GM12878 (cell line): Measurements from ENCODE around the gene RARG. TPM values are rescaled to one million over a fixed set of nuclear protein-coding genes. Genes with fewer than 3 reads are reported as not detected.

Experiments
- BCL11A ChIP-seq: IDR thresholded peaks from 2 replicates; pipeline ENCODE4 v1.6.1; 2011; ENCODE audit warnings: low read depth, low read length
- BHLHE40 ChIP-seq, 2 experiments: fragments of 450-650 bp in 1 of 2; IDR thresholded peaks; 2 replicates each; pipeline ENCODE4 v1.6.1; 2011 to 2017; ENCODE audit warnings: low read depth in 2 of 2, borderline replicate concordance in 1 of 2, improper control_type of control experiment in 1 of 2, low read length in 1 of 2, mild to moderate bottlenecking in 1 of 2
- CBFB ChIP-seq: IDR thresholded peaks from 2 replicates; pipeline ENCODE4 v1.6.1; 2016; ENCODE audit warnings: antibody characterized with exemption, low read depth
- CEBPZ ChIP-seq: fragments of 150-350 bp; IDR thresholded peaks from 2 replicates; pipeline ENCODE4 v1.6.1; 2016; ENCODE audit warnings: low read depth, low read length
- CUX1 ChIP-seq: IDR thresholded peaks from 2 replicates; pipeline ENCODE4 v1.6.1; 2012; ENCODE audit warnings: improper control_type of control experiment, low read depth, low read length; ENCODE audit not compliant: insufficient replicate concordance
- DPF2 ChIP-seq: fragments of 450-650 bp; IDR thresholded peaks from 2 replicates; pipeline ENCODE4 v1.6.1; 2017; ENCODE audit warnings: mild to moderate bottlenecking
- EGR1 ChIP-seq, 2 experiments: IDR thresholded peaks; 1 replicate in 1 of 2; 2 replicates in 1 of 2; pipeline ENCODE4 v1.6.1; 2011 to 2012; ENCODE audit warnings: low read depth in 2 of 2, low read length in 2 of 2, borderline replicate concordance in 1 of 2, mild to moderate bottlenecking in 1 of 2, moderate library complexity in 1 of 2
- GATAD2B ChIP-seq: fragments of 450-650 bp; conservative IDR thresholded peaks from 2 replicates; pipeline ENCODE4 v1.6.1; 2017; ENCODE audit warnings: low read depth, mild to moderate bottlenecking, moderate library complexity
- HCFC1 ChIP-seq: fragments of 150-350 bp; IDR thresholded peaks from 2 replicates; pipeline ENCODE4 v1.6.1; 2014; ENCODE audit warnings: low read length
- IKZF1 ChIP-seq: fragments of 450-650 bp; conservative IDR thresholded peaks from 2 replicates; pipeline ENCODE4 v1.6.1; 2017; ENCODE audit warnings: antibody characterized with exemption, mild to moderate bottlenecking
- NBN ChIP-seq: fragments of 450-650 bp; IDR thresholded peaks from 2 replicates; pipeline ENCODE4 v1.6.1; 2016
- NFIC ChIP-seq: IDR thresholded peaks from 2 replicates; pipeline ENCODE4 v1.6.1; 2012; ENCODE audit warnings: low read depth, mild to moderate bottlenecking, inconsistent platforms, low read length, moderate library complexity
- SREBF1 ChIP-seq: IDR thresholded peaks from 2 replicates; pipeline ENCODE4 v1.6.1; 2012; ENCODE audit warnings: mild to moderate bottlenecking, low read length
- SUZ12 ChIP-seq: fragments of 200-600 bp; sonication (generic); IDR thresholded peaks from one replicate; pipeline ENCODE4 v1.6.1; 2018; ENCODE audit warnings: antibody characterized with exemption, mild to moderate bottlenecking; ENCODE audit not compliant: unreplicated experiment
- ZNF384 ChIP-seq: IDR thresholded peaks from 2 replicates; pipeline ENCODE4 v1.6.1; 2012; ENCODE audit warnings: low read depth, mild to moderate bottlenecking, low read length, improper control_type of control experiment, borderline replicate concordance
- ZNF592 ChIP-seq: fragments of 450-650 bp; IDR thresholded peaks from 2 replicates; pipeline ENCODE4 v1.6.1; 2017; ENCODE audit warnings: mild to moderate bottlenecking, moderate library complexity
- polyA plus RNA-seq, 11 experiments: library from polyadenylated mRNA; depleted of rRNA in 4 of 11; unstranded in 6 of 11; stranded (reverse) in 5 of 11; fragments of >200 nt; fragmentation: Nextera tagmentation in 4 of 11; fragmentation: Illumina TruSeq in 1 of 11; extraction: Ambion mirVana in 4 of 11; extraction: Trizol in 1 of 11; gene quantifications; 1 replicate in 1 of 11; 2 replicates in 10 of 11; pipeline versions ENCODE4 v1.2.1 to v1.2.3, GENCODE V29; 2011 to 2016; ENCODE audit warnings: inconsistent platforms in 2 of 11, missing spikeins in 2 of 11, low read depth in 1 of 11
- total RNA-seq, 4 experiments: library from RNA; depleted of rRNA in 3 of 4; stranded (reverse); fragments of >200 nt in 3 of 4; fragmentation: Illumina TruSeq in 1 of 4; extraction: Trizol in 1 of 4; gene quantifications; 2 replicates each; pipeline versions ENCODE4 v1.2.1 to v1.2.3, GENCODE V29; 2013 to 2021

RARG gene
- total and polyA plus RNA-seq, 10 of the 15 experiments (the other 5 are each of a cell fraction or from before 2014, with no cell fraction given): 0.27 to 8.1 (median 4.1) TPM

- TF ChIP-seq ZNF592 (no peak), SUZ12 (no peak), IKZF1 (peak; percentile 96), NBN (peak; percentile 84; the same call in 1 of the 2 replicates), CBFB (0 out of 2 replicates have a peak, but pooled peaks have one; percentile 23), ZNF384 (no peak), EGR1 (IDR thresholded peaks at IDR 0.05; ENCODE audit: borderline replicate concordance in 1 of 2, low read depth in 2 of 2, low read length in 2 of 2) (peak; percentile 69 to 94), NFIC (no peak), BCL11A (0 out of 2 replicates have a peak, but pooled peaks have one; percentile 5), CEBPZ (no peak), HCFC1 (peak; percentile 93), GATAD2B (peak; percentile 94), DPF2 (peak; percentile 66), SREBF1 (peak; percentile 66), BHLHE40 (IDR thresholded peaks at IDR 0.05; ENCODE audit: borderline replicate concordance in 1 of 2, low read depth in 2 of 2, low read length in 1 of 2) (peak; percentile 50 to 83; a peak in 3 of 4 replicates), CUX1 (no peak)
These were observed 36.1 kb upstream of the RARG start, which contains the start of gene ESPL1 (continued) for GRCh38 chr12:53267999-53268629.
